WTC11 (cell line): Measurements from ENCODE around the gene SMOC2.

Experiments
- ATF6 ChIP-seq: sonication (generic); formaldehyde crosslinking; IDR thresholded peaks from 2 replicates; pipeline ENCODE4 v1.8.1; 2023; ENCODE audit warnings: mild to moderate bottlenecking, missing genetic modification reagents
- CBFB ChIP-seq: sonication (generic); formaldehyde crosslinking; IDR thresholded peaks from 2 replicates; pipeline ENCODE4 v1.8.1; 2022; ENCODE audit warnings: mild to moderate bottlenecking, low read depth, missing genetic modification reagents
- CREM ChIP-seq: sonication (generic); formaldehyde crosslinking; IDR thresholded peaks from 2 replicates; pipeline ENCODE4 v1.8.1; 2022; ENCODE audit warnings: mild to moderate bottlenecking, missing genetic modification reagents, moderate library complexity
- CTCF ChIP-seq: fragments of 200-600 bp; IDR thresholded peaks from 2 replicates; pipeline ENCODE4 v1.8.0; 2022; ENCODE audit warnings: antibody characterized with exemption
- FOXP1 ChIP-seq: sonication (generic); formaldehyde crosslinking; IDR thresholded peaks from 2 replicates; pipeline ENCODE4 v1.8.0; 2022; ENCODE audit warnings: missing genetic modification reagents, mild to moderate bottlenecking, moderate library complexity, borderline replicate concordance
- GABPB1 ChIP-seq: sonication (generic); formaldehyde crosslinking; IDR thresholded peaks from 2 replicates; pipeline ENCODE4 v1.8.1; 2023; ENCODE audit warnings: mild to moderate bottlenecking, missing genetic modification reagents
- MAX ChIP-seq: sonication (generic); formaldehyde crosslinking; IDR thresholded peaks from 2 replicates; pipeline ENCODE4 v1.8.0; 2022; ENCODE audit warnings: mild to moderate bottlenecking, missing genetic modification reagents
- RELA ChIP-seq: sonication (generic); formaldehyde crosslinking; IDR thresholded peaks from 2 replicates; pipeline ENCODE4 v1.8.1; 2022; ENCODE audit warnings: missing genetic modification reagents, mild to moderate bottlenecking, borderline replicate concordance
- SMAD4 ChIP-seq: sonication (generic); formaldehyde crosslinking; IDR thresholded peaks from 2 replicates; pipeline ENCODE4 v1.8.0; 2022; ENCODE audit warnings: mild to moderate bottlenecking, missing genetic modification reagents
- SP1 ChIP-seq: sonication (generic); formaldehyde crosslinking; conservative IDR thresholded peaks from 2 replicates; pipeline ENCODE4 v1.8.1; 2022; ENCODE audit warnings: missing genetic modification reagents
- USF2 ChIP-seq: sonication (generic); formaldehyde crosslinking; IDR thresholded peaks from 2 replicates; pipeline ENCODE4 v1.8.1; 2023; ENCODE audit warnings: mild to moderate bottlenecking, missing genetic modification reagents, moderate library complexity
- ZNF121 ChIP-seq: sonication (generic); formaldehyde crosslinking; IDR thresholded peaks from 2 replicates; pipeline ENCODE4 v1.8.0; 2023; ENCODE audit warnings: missing genetic modification reagents
- ZNF281 ChIP-seq: sonication (generic); formaldehyde crosslinking; IDR thresholded peaks from 2 replicates; pipeline ENCODE4 v1.8.0; 2023; ENCODE audit warnings: mild to moderate bottlenecking, missing genetic modification reagents

GRCh38 chr6:168528474-168529095 lies 87.6 kb downstream of the SMOC2 start:
- TF ChIP-seq MAX (CRISPR knock-in tag) (no peak), CTCF (no peak), CREM (no peak), SP1 (CRISPR knock-in tag) (no peak), ZNF281 (CRISPR knock-in tag) (no peak), SMAD4 (CRISPR knock-in tag) (no peak), ZNF121 (CRISPR knock-in tag) (no peak), RELA (CRISPR knock-in tag) (no peak), GABPB1 (CRISPR knock-in tag) (no peak), USF2 (CRISPR knock-in tag) (no peak), CBFB (CRISPR knock-in tag) (no peak), ATF6 (CRISPR knock-in tag) (no peak), FOXP1 (CRISPR knock-in tag) (no peak)
